Ectodermal cell (in vitro differentiated cells): ENCODE measurements around the gene SEC24D.

Source experiments
- H3K27ac ChIP-seq: 2 replicates; pipeline ENCODE4 v1.7.0; 2013; ENCODE audit warnings: mild to moderate bottlenecking, low read depth, low read length; ENCODE audit not compliant: insufficient read depth, poor library complexity, severe bottlenecking
- H3K27me3 ChIP-seq: 2 replicates; pipeline ENCODE4 v1.7.0; 2013; ENCODE audit warnings: mild to moderate bottlenecking, low read length; ENCODE audit not compliant: insufficient read depth, control insufficient read depth, poor library complexity, severe bottlenecking
- H3K36me3 ChIP-seq: one replicate; pipeline ENCODE4 v1.7.0; 2013; ENCODE audit warnings: low read length; ENCODE audit not compliant: control insufficient read depth, insufficient read depth
- H3K4me1 ChIP-seq: one replicate; pipeline ENCODE4 v1.7.0; 2013; ENCODE audit warnings: low read length; ENCODE audit not compliant: control insufficient read depth, insufficient read depth
- H3K4me3 ChIP-seq: 2 replicates; pipeline ENCODE4 v1.7.0; 2013; ENCODE audit warnings: low read depth, low read length, control low read depth; ENCODE audit not compliant: insufficient read depth
- H3K9me3 ChIP-seq: 2 replicates; pipeline ENCODE4 v1.7.0; 2013; ENCODE audit warnings: mild to moderate bottlenecking, low read length, moderate library complexity; ENCODE audit not compliant: control insufficient read depth
- WGBS, 2 experiments: methylation state at CpG; one replicate each; pipeline ENCODE4 v1.1.7; 2013; ENCODE audit warnings: missing lambda C conversion rate in 2 of 2; 5-methylcytosine and 5-hydroxymethylcytosine counted together

Gene SEC24D

DNA sequence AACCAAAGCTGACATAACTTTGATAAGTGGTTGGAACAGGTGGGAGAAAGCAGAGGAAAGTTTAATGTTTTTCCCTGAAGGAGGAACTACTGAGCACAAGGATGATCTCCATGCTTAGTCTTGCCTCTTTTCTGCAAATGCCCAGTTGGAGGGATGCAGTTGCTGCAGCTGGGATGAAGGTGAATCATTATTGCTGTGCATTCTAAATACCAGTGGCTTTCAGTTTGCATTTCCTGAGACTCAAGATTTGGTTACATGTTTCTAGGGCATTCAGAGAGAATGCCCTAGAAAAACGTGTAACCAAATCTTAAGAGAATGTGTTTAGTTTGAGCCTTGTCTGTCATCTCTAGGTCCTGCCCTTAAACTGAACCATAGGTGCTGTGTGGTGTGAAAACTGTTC is 108.6 kb downstream of the SEC24D start:
- no peak overlapping the region for H3K27ac ChIP-seq
- no peaks in the 10 kb centered on the region for H3K4me1 ChIP-seq
- no peaks in the 10 kb centered on the region for H3K9me3 ChIP-seq
- WGBS, 2 experiments, result 90 to 94% methylated on average over 1 of the region's 1 CpG
- no peaks in the 10 kb centered on the region for H3K36me3 ChIP-seq
- H3K4me3 ChIP-seq, result no peak overlapping the region
- H3K27me3 ChIP-seq, result no peaks in the 10 kb centered on the region

DNA sequence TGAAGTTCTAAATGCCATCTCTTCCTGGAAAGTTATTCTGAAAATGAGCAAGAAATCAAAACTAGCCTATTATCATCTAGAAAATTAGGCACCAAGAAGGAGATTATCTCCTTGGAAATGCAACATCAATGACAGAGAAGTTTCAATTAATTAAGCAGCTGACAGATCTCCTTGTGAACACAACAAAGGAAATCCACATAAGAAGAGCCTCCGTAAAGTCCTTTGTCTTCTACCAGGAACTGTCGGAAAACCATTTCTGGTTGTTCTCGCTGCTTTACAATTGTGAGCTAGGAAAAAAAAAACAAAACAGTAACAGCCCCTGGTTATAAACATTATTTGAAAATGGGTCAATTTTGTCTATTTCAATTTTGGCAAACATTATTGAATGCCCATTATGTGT is 112.6 kb downstream of the SEC24D start:
- H3K27ac ChIP-seq, result peak overlapping the region; percentile 27
- 42 to 51% methylated on average over 2 to 3 of the region's 3 CpGs for WGBS, 2 experiments
- H3K36me3 ChIP-seq, result no peaks in the 10 kb centered on the region
- H3K27me3 ChIP-seq, result no peaks in the 10 kb centered on the region
- no peak overlapping the region for H3K4me3 ChIP-seq
- H3K9me3 ChIP-seq, result no peaks in the 10 kb centered on the region
- H3K4me1 ChIP-seq, result no peaks in the 10 kb centered on the region

DNA sequence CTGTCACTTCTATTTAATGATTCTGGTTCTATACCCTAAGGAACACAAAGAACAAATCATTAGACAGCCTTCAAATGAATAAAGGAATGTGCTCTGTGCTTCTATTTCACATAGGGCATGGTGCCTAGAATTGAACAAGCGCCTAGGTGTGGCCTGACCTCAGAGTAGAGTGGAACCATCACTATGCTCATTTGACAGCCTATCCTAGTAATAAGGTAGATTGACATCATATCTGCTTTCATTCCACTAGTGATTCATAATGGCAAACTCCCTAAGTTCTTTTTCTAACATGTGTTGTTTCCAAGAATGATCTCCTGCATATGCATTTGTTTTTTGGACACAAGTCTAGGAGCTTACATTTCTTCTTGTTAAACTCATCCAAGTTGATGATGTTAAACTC is 114.2 kb downstream of the SEC24D start:
- no peak overlapping the region for H3K27ac ChIP-seq
- 92 to 96% methylated on average over 1 of the region's 1 CpG for WGBS, 2 experiments

DNA sequence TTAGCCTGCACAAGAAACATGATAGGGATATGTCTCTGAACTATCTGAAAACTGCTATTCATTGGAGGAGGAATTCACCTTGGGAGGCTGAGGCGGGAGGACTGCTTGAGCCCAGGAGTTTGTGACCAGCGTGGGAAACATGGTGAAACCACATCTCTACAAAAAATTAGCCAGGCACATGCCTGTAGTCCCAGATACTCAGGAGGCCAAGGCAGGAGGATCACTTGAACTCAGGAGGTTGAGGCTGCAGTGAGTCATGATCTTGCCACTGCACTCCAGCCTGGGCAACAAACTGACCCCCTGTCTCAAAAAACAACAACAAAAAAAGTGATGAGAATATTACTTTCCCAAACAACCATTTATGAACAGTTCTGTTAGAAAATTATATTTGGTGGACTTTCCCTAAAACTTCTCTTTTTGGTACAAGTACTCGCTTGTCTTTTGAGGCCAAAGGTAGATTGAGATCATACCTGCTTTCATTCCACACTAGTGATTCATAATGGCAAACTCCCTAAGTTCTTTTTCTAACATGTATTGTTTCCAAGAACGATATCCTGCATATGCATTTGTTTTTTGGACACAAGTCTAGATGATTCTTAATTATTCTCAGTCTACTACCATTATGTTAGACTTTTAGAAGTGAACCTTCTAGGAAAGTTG is 117.3 kb downstream of the SEC24D start:
- no peaks in the 10 kb centered on the region for H3K27me3 ChIP-seq
- WGBS, 2 experiments, result 95 to 98% methylated on average over 4 of the region's 4 CpGs
- no peaks in the 10 kb centered on the region for H3K36me3 ChIP-seq
- no peaks in the 10 kb centered on the region for H3K4me1 ChIP-seq
- no peak overlapping the region for H3K27ac ChIP-seq
- no peak overlapping the region for H3K4me3 ChIP-seq
- no peaks in the 10 kb centered on the region for H3K9me3 ChIP-seq

More for the DNA sequence above, 114.2 kb downstream of the SEC24D start:
- Histone ChIP-seq H3K36me3 (no peaks in the 10 kb centered on the region), H3K9me3 (no peaks in the 10 kb centered on the region), H3K27me3 (no peaks in the 10 kb centered on the region), H3K4me3 (no peak overlapping the region), H3K4me1 (no peaks in the 10 kb centered on the region)

DNA sequence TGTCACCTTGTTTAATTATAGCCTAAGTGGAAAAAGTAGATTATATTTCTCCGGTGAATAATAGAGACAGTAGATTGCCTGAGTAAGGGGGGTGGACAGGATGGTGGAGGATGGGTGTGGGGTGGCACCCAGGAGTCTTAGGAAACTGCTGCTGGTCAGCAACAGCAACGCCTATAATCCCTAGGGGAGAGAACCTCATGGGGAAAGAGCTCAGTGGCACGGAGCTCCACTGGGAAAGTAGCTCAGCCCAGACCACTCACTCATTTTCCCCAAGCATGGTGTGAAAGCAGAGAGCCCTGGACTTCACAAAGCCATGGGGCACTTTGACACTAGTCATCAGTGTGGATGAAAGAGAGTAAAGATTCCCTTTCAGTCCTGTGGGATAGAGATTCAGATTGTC is 119.6 kb downstream of the SEC24D start:
- Histone ChIP-seq H3K4me3 (no peak overlapping the region), H3K27me3 (no peaks in the 10 kb centered on the region), H3K36me3 (no peaks in the 10 kb centered on the region), H3K9me3 (no peaks in the 10 kb centered on the region), H3K4me1 (no peaks in the 10 kb centered on the region), H3K27ac (no peak overlapping the region)
- WGBS, 2 experiments, result 72 to 86% methylated on average over 3 of the region's 3 CpGs

- H3K4me1 ChIP-seq, result no peaks in the 10 kb centered on the region
- H3K9me3 ChIP-seq, result no peaks in the 10 kb centered on the region
- no peak overlapping the region for H3K27ac ChIP-seq
- H3K4me3 ChIP-seq, result no peak overlapping the region
- H3K27me3 ChIP-seq, result no peaks in the 10 kb centered on the region
- peaks cover 9% of the 10 kb centered on the region for H3K36me3 ChIP-seq
- WGBS, 2 experiments, result 85 to 93% methylated on average over 2 to 4 of the region's 4 CpGs
Observed at GRCh38 chr4:118714682-118715081, 121.2 kb downstream of the SEC24D start.

GRCh38 chr4:118712872-118713271 is 123.1 kb downstream of the SEC24D start:
- no peaks in the 10 kb centered on the region for H3K27me3 ChIP-seq
- no peaks in the 10 kb centered on the region for H3K9me3 ChIP-seq
- no peaks in the 10 kb centered on the region for H3K4me1 ChIP-seq
- H3K27ac ChIP-seq, result no peak overlapping the region
- peaks cover 11% of the 10 kb centered on the region for H3K36me3 ChIP-seq
- no peak overlapping the region for H3K4me3 ChIP-seq
- WGBS, 2 experiments, result 96 to 97% methylated on average over 1 of the region's 1 CpG

- WGBS, 2 experiments, result 95% methylated on average over 2 of the region's 2 CpGs; no CpG with 5 or more reads in 1 of the 2 experiments
- no peak overlapping the region for H3K27ac ChIP-seq
- H3K4me1 ChIP-seq, result no peaks in the 10 kb centered on the region
- peaks cover 19% of the 10 kb centered on the region for H3K36me3 ChIP-seq
- H3K9me3 ChIP-seq, result no peaks in the 10 kb centered on the region
- no peaks in the 10 kb centered on the region for H3K27me3 ChIP-seq
- no peak overlapping the region for H3K4me3 ChIP-seq
Observed at GRCh38 chr4:118711052-118711451, 124.9 kb downstream of the SEC24D start.

DNA sequence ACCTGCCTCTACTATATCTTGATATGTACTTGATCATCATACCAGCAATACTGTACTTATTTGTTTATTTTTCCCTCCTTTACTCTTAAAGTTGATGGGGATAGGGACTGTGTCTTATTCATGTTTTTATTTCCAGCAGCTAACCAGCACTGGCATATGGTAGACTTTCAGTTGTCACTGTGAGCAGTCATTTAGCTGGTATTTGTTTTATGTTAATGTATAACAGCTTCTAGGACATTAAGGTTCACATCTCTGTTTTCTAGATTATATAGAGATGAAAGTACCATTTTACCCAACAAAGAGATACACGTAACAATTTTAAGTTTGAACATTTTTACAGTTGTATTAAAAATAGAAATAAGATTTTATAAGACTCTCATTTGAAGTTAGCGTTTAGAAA is 132.8 kb downstream of the SEC24D start:
- no peak overlapping the region for H3K27ac ChIP-seq
- peaks cover 13% of the 10 kb centered on the region for H3K36me3 ChIP-seq
- H3K4me1 ChIP-seq, result no peaks in the 10 kb centered on the region
- no peaks in the 10 kb centered on the region for H3K9me3 ChIP-seq
- WGBS, 2 experiments, result 67 to 100% methylated on average over 1 to 2 of the region's 2 CpGs
- no peak overlapping the region for H3K4me3 ChIP-seq
- no peaks in the 10 kb centered on the region for H3K27me3 ChIP-seq

DNA sequence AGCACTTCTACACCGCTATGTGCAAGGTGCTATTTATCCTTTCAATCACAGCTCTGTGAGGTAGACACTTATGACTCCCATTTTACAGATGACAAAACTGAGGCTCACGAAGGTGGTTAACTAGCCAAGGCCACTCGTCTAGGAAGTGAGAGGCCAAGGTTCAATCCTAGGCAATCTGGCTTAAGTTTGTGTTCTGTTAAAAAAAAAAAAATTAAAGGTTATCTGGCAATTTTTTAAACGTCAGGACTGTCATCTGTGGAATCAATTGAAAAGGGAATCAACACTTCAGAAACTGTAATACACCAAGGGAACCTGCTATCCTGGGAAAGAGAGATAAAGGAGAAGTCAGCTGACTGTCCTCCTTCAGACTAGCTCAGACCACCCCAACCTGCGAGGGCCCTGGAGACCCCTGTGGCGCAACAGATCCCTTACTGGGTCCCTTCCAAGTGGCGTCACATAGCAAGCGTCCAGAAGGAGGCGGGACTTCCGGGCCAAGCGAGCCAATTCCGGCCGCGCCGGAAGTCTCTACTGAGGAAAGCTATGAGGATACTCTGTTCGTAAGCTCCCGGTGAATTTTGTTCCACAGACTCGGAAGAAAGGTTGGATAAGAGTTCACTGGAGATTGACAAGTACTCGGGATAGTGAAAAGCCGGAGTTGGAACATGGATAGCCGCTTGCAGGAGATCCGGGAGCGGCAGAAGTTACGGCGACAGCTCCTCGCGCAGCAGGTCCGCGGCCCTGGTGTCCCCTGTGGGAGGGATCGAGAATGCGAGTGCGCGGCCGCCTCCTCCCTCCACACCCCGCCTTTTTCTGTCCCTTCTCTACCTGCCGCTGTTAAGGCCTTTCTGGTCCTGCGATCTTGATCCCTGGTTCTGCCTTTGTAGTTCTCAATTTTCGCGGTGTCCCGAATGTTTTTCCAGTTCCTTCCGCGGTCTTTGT is 150.8 kb downstream of the SEC24D start, which contains the start of gene METTL14:
Gene METTL14 (plus strand): TSS at position 520 of the 939 bp plus-strand sequence. CDS start 143 bp downstream, at position 663.
- Histone ChIP-seq H3K27me3 (no peaks in the 10 kb centered on the region), H3K4me1 (peaks cover 4% of the 10 kb centered on the region), H3K4me3 (peak within 1 kb of the TSS; percentile 74), H3K36me3 (peaks cover 7% of the 10 kb centered on the region), H3K9me3 (no peaks in the 10 kb centered on the region), H3K27ac (peak within 1 kb of the TSS; percentile 82)
- 8% methylated on average over 42 of the region's 42 CpGs for WGBS, 2 experiments
